H1 (cell line): ENCODE results near the gene GPR157.

Experiments
- E2F6 ChIP-seq: IDR thresholded peaks from 2 replicates; pipeline ENCODE4 v1.6.1; 2012; ENCODE audit warnings: inconsistent platforms
- POLR2A ChIP-seq, 2 experiments: IDR thresholded peaks; 1 replicate in 1 of 2; 2 replicates in 1 of 2; pipeline ENCODE4 v1.6.1; 2011; ENCODE audit warnings: low read depth in 2 of 2, low read length in 2 of 2, mild to moderate bottlenecking in 2 of 2; ENCODE audit errors: control extremely low read depth in 1 of 2
- SRF ChIP-seq: IDR thresholded peaks from 2 replicates; pipeline ENCODE4 v1.6.1; 2011; ENCODE audit warnings: mild to moderate bottlenecking, low read depth, low read length, moderate library complexity
- TAF1 ChIP-seq: IDR thresholded peaks from 2 replicates; pipeline ENCODE4 v1.6.1; 2011; ENCODE audit warnings: mild to moderate bottlenecking, low read depth, low read length
- TEAD4 ChIP-seq: IDR thresholded peaks from 2 replicates; pipeline ENCODE4 v1.6.1; 2012; ENCODE audit warnings: low read depth, low read length, inconsistent platforms, mixed read lengths

GRCh38 chr1:9050803-9051202, 78.1 kb downstream of the GPR157 start:
- TF ChIP-seq POLR2A (IDR thresholded peaks at IDR 0.05; ENCODE audit: control extremely low read depth in 1 of 2, low read depth in 2 of 2, low read length in 2 of 2) (no peak), TEAD4 (no peak), SRF (no peak), TAF1 (no peak), E2F6 (no peak)
